ENCODE measurements around the gene WDFY2.

WDFY2 gene

GRCh38 chr13:51771418-51772104 is 187.3 kb downstream of the WDFY2 start:
- H3K27ac ChIP-seq = no peak overlapping the region

GRCh38 chr13:51772105-51772455 is 187.8 kb downstream of the WDFY2 start:
- TF ChIP-seq CTCF (conservative IDR thresholded peaks at IDR 0.05) = no peak
- H3K27ac ChIP-seq = no peak overlapping the region

More at GRCh38 chr13:51771418-51772104, 187.3 kb downstream of the WDFY2 start:
- TF ChIP-seq CTCF (conservative IDR thresholded peaks at IDR 0.05) = no peak

GRCh38 chr13:51772781-51773180 is 188.5 kb downstream of the WDFY2 start:
- H3K27ac ChIP-seq = no peak overlapping the region
- TF ChIP-seq CTCF (conservative IDR thresholded peaks at IDR 0.05) = no peak

- TF ChIP-seq CTCF (conservative IDR thresholded peaks at IDR 0.05) = no peak
- H3K27ac ChIP-seq = no peak overlapping the region
These were observed 189.3 kb downstream of the WDFY2 start for GRCh38 chr13:51773515-51773914.

- H3K27ac ChIP-seq = no peak overlapping the region
- TF ChIP-seq CTCF (conservative IDR thresholded peaks at IDR 0.05) = no peak
These were observed 191.9 kb downstream of the WDFY2 start for GRCh38 chr13:51776179-51776578.

GRCh38 chr13:51777921-51778320 is 193.7 kb downstream of the WDFY2 start:
- no peak overlapping the region for H3K27ac ChIP-seq
- no peak for TF ChIP-seq CTCF (conservative IDR thresholded peaks at IDR 0.05)

GRCh38 chr13:51778392-51778791 is 194.1 kb downstream of the WDFY2 start:
- TF ChIP-seq CTCF (conservative IDR thresholded peaks at IDR 0.05) = no peak

More at GRCh38 chr13:51778392-51778791, 194.1 kb downstream of the WDFY2 start:
- no peak overlapping the region for H3K27ac ChIP-seq

Data from VCaP (cell line).